ENCODE results near the gene DUXA. TPM values are rescaled to one million over a fixed set of nuclear protein-coding genes. Genes with fewer than 3 reads are reported as not detected.
A peak's percentile ranks its signal among the peaks of the same experiment; 100 is the strongest.
"Not testable (repeated sequence)": the region's sequence is repeated elsewhere in the genome, so short reads cannot be mapped to it uniquely, and the experiment has no call there.

The DUXA gene
- total RNA-seq, 1 experiment from 2014 or later: not detected

- not testable (repeated sequence) for H3K27me3 ChIP-seq; H3K4me3 ChIP-seq; H3K9me3 ChIP-seq (replicated peaks); H3K4me1 ChIP-seq; H3K27ac ChIP-seq; H3K36me3 ChIP-seq; DNase-seq
These were observed 39.9 kb downstream of the DUXA start for GRCh38 chr19:57127403-57127802.

GRCh38 chr19:57123882-57124281 is 43.4 kb downstream of the DUXA start:
- no peaks in the 10 kb centered on the region for H3K36me3 ChIP-seq
- H3K4me3 ChIP-seq: no peak overlapping the region
- H3K27me3 ChIP-seq: no peaks in the 10 kb centered on the region
- H3K4me1 ChIP-seq: no peaks in the 10 kb centered on the region
- H3K27ac ChIP-seq: no peak overlapping the region
- no peak for DNase-seq
- H3K9me3 ChIP-seq (replicated peaks): peaks cover 6% of the 10 kb centered on the region; the same call in 1 of the 2 replicates

- DNase-seq: no peak
- H3K4me3 ChIP-seq: no peak overlapping the region
- H3K27ac ChIP-seq: no peak overlapping the region
- no peaks in the 10 kb centered on the region for H3K4me1 ChIP-seq
- no peaks in the 10 kb centered on the region for H3K9me3 ChIP-seq (replicated peaks)
- no peaks in the 10 kb centered on the region for H3K27me3 ChIP-seq
- no peaks in the 10 kb centered on the region for H3K36me3 ChIP-seq
These were observed 48.4 kb downstream of the DUXA start for GRCh38 chr19:57118848-57119247.

GRCh38 chr19:57113501-57113900 is 53.8 kb downstream of the DUXA start:
- H3K4me1 ChIP-seq, H3K4me3 ChIP-seq, H3K27ac ChIP-seq, DNase-seq, H3K36me3 ChIP-seq, H3K27me3 ChIP-seq: not testable (repeated sequence)
- H3K9me3 ChIP-seq (replicated peaks): peaks cover 19% of the 10 kb centered on the region

- Histone ChIP-seq H3K27me3 (no peaks in the 10 kb centered on the region), H3K9me3 (replicated peaks) (peaks cover 19% of the 10 kb centered on the region), H3K36me3 (no peaks in the 10 kb centered on the region), H3K27ac (no peak overlapping the region), H3K4me1 (no peaks in the 10 kb centered on the region), H3K4me3 (no peak overlapping the region)
- no peak for DNase-seq
These were observed 56.0 kb downstream of the DUXA start for GRCh38 chr19:57111329-57111644.

- DNase-seq: peak in 1 of 2 experiments; percentile 22
- Histone ChIP-seq H3K36me3 (no peaks in the 10 kb centered on the region), H3K4me3 (no peak overlapping the region), H3K27me3 (no peaks in the 10 kb centered on the region), H3K9me3 (replicated peaks) (peaks cover 19% of the 10 kb centered on the region), H3K27ac (no peak overlapping the region), H3K4me1 (no peaks in the 10 kb centered on the region)
These were observed 56.5 kb downstream of the DUXA start for GRCh38 chr19:57110592-57111328.

- no peaks in the 10 kb centered on the region for H3K36me3 ChIP-seq
- no peak overlapping the region for H3K4me3 ChIP-seq
- H3K4me1 ChIP-seq: no peaks in the 10 kb centered on the region
- no peaks in the 10 kb centered on the region for H3K27me3 ChIP-seq
- DNase-seq: no peak
- H3K9me3 ChIP-seq (replicated peaks): peaks cover 16% of the 10 kb centered on the region
- H3K27ac ChIP-seq: no peak overlapping the region
These were observed 60.5 kb downstream of the DUXA start for GRCh38 chr19:57106722-57107235.

GRCh38 chr19:57105976-57106721 is 61.1 kb downstream of the DUXA start:
- DNase-seq: no peak
- Histone ChIP-seq H3K27ac (no peak overlapping the region), H3K4me3 (no peak overlapping the region), H3K9me3 (replicated peaks) (peaks cover 10% of the 10 kb centered on the region), H3K36me3 (no peaks in the 10 kb centered on the region), H3K4me1 (no peaks in the 10 kb centered on the region), H3K27me3 (no peaks in the 10 kb centered on the region)

Other genes starting within 250 kb of the DUXA start
- gene USP29, start 47.5 kb downstream of the DUXA start, total RNA-seq (2014; rRNA removed; shearing (Covaris generic)): not detected in 2 replicates
- gene ZIM3, start 22.3 kb downstream of the DUXA start, total RNA-seq (2014; rRNA removed; shearing (Covaris generic)): not detected in 2 replicates
- 15.5 and 18.2 TPM in 2 replicates for gene ZNF264, start 24.0 kb upstream of the DUXA start, total RNA-seq (2014; rRNA removed; shearing (Covaris generic))
- gene AURKC, start 63.5 kb upstream of the DUXA start, total RNA-seq (2014; rRNA removed; shearing (Covaris generic)): 0.79 and 0.93 TPM in 2 replicates
- 14.7 and 15.5 TPM in 2 replicates for gene ZNF805, start 73.1 kb upstream of the DUXA start, total RNA-seq (2014; rRNA removed; shearing (Covaris generic))
- gene ZNF460, start 113.0 kb upstream of the DUXA start, total RNA-seq (2014; rRNA removed; shearing (Covaris generic)): 39.4 and 40.5 TPM in 2 replicates
- gene ZNF543, start 153.0 kb upstream of the DUXA start, total RNA-seq (2014; rRNA removed; shearing (Covaris generic)): 13.0 and 13.5 TPM in 2 replicates
- 9.6 and 10.9 TPM in 2 replicates for gene ZNF304, start 183.8 kb upstream of the DUXA start, total RNA-seq (2014; rRNA removed; shearing (Covaris generic))
- gene TRAPPC2B, start 196.1 kb upstream of the DUXA start, total RNA-seq (2014; rRNA removed; shearing (Covaris generic)): 13.2 and 17.3 TPM in 2 replicates
- 1.9 and 2.0 TPM in 2 replicates for gene ZNF547, start 196.1 kb upstream of the DUXA start, total RNA-seq (2014; rRNA removed; shearing (Covaris generic))
- 12.3 and 15.1 TPM in 2 replicates for gene ZNF548, start 222.4 kb upstream of the DUXA start, total RNA-seq (2014; rRNA removed; shearing (Covaris generic))
- gene ZNF17, start 243.7 kb upstream of the DUXA start, total RNA-seq (2014; rRNA removed; shearing (Covaris generic)): 11.4 and 13.1 TPM in 2 replicates

Measured in SJCRH30 (cell line).